Activated T-cell treated with anti-CD3 and anti-CD28 coated beads, Interleukin-2, amount 50 U/mL, for 72 hours (primary cell): ENCODE measurements around the gene DNAH8. TPM values are rescaled to one million over a fixed set of nuclear protein-coding genes. Genes with fewer than 3 reads are reported as not detected.

Source experiments
- ATAC-seq, 2 donors: fragments of 150-1000 bp; cut with Tn5 transposase; replicated peaks in 1 of 2; 2 replicates each; pipeline ENCODE4 v1.10.0; 2021; ENCODE audit warnings: moderate library complexity in 2 of 2, mild to moderate bottlenecking in 1 of 2
- DNase-seq, 2 donors: peaks; one replicate each; pipeline ENCODE4 v3.0.0; 2021 to 2022; ENCODE audit warnings: mixed read lengths in 1 of 2
- H3K27ac Mint-ChIP-seq: one replicate; pipeline ENCODE4 v1.8.0; 2022; ENCODE audit warnings: mild to moderate bottlenecking, moderate library complexity, mixed read lengths
- H3K27me3 Mint-ChIP-seq: one replicate; pipeline ENCODE4 v1.8.0; 2022; ENCODE audit warnings: low read depth, mixed read lengths
- H3K36me3 Mint-ChIP-seq, 2 donors: one replicate each; pipeline ENCODE4 v1.8.0; 2022; ENCODE audit warnings: mixed read lengths in 2 of 2, mild to moderate bottlenecking in 1 of 2; ENCODE audit not compliant: insufficient read depth in 2 of 2
- H3K4me1 Mint-ChIP-seq: one replicate; pipeline ENCODE4 v1.8.0; 2022; ENCODE audit warnings: low read depth, mixed read lengths
- H3K4me3 Mint-ChIP-seq, 2 donors: one replicate each; pipeline ENCODE4 v1.8.0; 2022; ENCODE audit warnings: mild to moderate bottlenecking in 2 of 2, mixed read lengths in 2 of 2, moderate library complexity in 2 of 2
- H3K9me3 Mint-ChIP-seq, 2 donors: one replicate each; pipeline ENCODE4 v1.8.0; 2022; ENCODE audit warnings: mixed read lengths in 2 of 2
- total RNA-seq, 2 donors: library from RNA; stranded (reverse); gene quantifications; one replicate each; pipeline ENCODE4 v1.2.3, GENCODE V29; 2022

Gene DNAH8
- total RNA-seq, 2 donors from 2014 or later, result 0.02 to 0.41 TPM

- Mint-ChIP-seq H3K9me3 (no peaks in the 10 kb centered on the region), H3K4me1 (peaks cover under 1% of the 10 kb centered on the region), H3K27ac (no peak overlapping the region), H3K36me3 (no peaks in the 10 kb centered on the region), H3K27me3 (peaks cover 16% of the 10 kb centered on the region), H3K4me3 (no peak overlapping the region)
- DNase-seq (no peak), ATAC-seq (no peak)
Measured at GRCh38 chr6:39021041-39021440, 305.9 kb downstream of the DNAH8 start.

DNA sequence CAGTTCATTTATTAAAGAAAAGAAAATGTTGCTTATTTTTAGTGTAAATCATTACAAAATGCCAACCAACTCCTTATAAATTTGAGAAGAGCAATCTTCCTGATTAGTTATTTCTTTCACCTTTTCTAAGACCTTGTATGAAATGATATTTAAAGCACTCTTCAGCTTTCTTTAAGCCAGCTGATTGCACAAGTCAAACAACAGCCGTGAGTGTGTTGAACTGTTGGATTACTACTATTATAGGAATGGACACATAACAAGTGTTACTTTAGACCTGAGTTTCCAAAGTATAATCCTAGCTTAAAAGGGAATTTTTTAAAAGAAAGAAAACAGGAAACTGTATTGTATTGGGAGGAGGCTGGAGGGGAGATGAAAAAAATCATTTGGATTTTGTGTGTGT lies 306.7 kb downstream of the DNAH8 start:
- peaks cover 7% of the 10 kb centered on the region for H3K4me1 Mint-ChIP-seq
- H3K9me3 Mint-ChIP-seq, result no peaks in the 10 kb centered on the region
- H3K36me3 Mint-ChIP-seq, result no peaks in the 10 kb centered on the region
- no peak overlapping the region for H3K4me3 Mint-ChIP-seq
- ATAC-seq, result no peak
- DNase-seq, result no peak
- no peak overlapping the region for H3K27ac Mint-ChIP-seq
- peaks cover 23% of the 10 kb centered on the region for H3K27me3 Mint-ChIP-seq

- peaks cover 12% of the 10 kb centered on the region for H3K4me1 Mint-ChIP-seq
- no peak overlapping the region for H3K4me3 Mint-ChIP-seq
- no peaks in the 10 kb centered on the region for H3K9me3 Mint-ChIP-seq
- peaks cover 56% of the 10 kb centered on the region for H3K27me3 Mint-ChIP-seq
- ATAC-seq (peak in 1 of 2 donors; percentile 62), DNase-seq (no peak)
- H3K36me3 Mint-ChIP-seq, result no peaks in the 10 kb centered on the region
- H3K27ac Mint-ChIP-seq, result no peak overlapping the region
Measured at GRCh38 chr6:39026175-39026574, 311.1 kb downstream of the DNAH8 start.

DNA sequence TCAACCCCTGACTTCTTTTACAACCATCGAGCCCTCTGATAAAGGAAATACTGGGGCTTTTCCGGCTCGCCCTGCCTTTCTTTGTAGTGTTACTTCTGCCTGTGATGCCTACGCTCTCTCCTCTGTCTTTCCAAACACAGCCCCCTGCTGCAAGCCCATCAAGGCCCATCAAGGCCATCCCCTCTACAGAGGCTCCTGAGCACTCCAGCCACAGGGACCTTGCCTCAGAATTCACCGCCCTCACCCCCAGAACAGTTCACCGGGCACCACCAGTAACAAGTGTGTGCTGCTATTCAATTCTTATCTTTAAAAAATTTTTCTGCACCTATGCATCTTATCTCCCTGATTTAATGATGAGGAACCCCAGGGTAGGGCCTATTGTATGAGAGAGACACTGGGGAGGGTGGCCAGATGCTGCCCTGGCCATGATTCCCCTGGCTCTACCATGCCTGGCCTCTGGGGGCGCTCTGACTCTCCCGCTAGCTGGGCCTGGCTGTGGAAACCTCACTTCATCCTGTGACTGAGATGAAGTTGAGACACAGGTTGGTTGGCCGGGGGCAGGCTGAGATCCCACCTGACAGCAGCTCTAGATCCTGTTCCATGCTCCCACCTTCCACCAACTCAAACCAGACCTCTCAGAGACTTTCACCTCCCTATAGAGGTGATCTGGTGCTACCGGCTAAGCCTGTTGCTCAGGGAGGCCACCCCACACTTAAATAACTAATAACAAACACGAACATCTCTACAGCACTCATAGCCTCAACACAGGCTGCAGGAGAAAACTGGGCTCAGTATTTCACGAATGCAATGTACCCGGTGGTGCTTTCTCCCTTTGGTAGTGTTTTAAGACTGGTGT lies 314.3 kb downstream of the DNAH8 start:
- Mint-ChIP-seq H3K27me3 (peaks cover 65% of the 10 kb centered on the region), H3K4me3 (no peak overlapping the region), H3K36me3 (no peaks in the 10 kb centered on the region), H3K27ac (no peak overlapping the region), H3K4me1 (peaks cover 12% of the 10 kb centered on the region), H3K9me3 (no peaks in the 10 kb centered on the region)
- ATAC-seq (peak; percentile 72 to 78), DNase-seq (peak; percentile 58 to 67)

DNA sequence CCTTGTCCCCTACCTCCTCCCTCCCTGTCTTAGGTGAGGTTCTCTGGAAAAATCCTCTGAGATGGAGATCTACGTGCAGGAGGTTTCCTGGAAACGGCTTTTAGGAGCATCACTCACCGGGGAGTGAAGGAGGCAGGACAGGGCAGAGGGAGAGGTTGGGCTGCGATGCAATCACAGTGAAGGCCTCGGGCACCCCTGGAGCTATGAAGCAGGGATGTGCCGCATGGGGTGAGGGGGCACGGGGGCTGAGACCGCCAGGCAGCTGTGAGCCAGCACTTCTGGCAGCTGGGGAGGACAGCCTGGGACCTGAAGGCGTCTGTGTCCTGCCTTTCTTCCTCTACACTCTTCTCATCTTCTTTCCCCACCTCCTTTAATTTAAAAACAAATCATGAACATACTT lies 320.6 kb downstream of the DNAH8 start:
- peaks cover 68% of the 10 kb centered on the region for H3K27me3 Mint-ChIP-seq
- H3K4me3 Mint-ChIP-seq, result no peak overlapping the region
- H3K27ac Mint-ChIP-seq, result no peak overlapping the region
- H3K9me3 Mint-ChIP-seq, result no peaks in the 10 kb centered on the region
- peaks cover 18% of the 10 kb centered on the region for H3K4me1 Mint-ChIP-seq
- DNase-seq (no peak), ATAC-seq (no peak)
- no peaks in the 10 kb centered on the region for H3K36me3 Mint-ChIP-seq

DNA sequence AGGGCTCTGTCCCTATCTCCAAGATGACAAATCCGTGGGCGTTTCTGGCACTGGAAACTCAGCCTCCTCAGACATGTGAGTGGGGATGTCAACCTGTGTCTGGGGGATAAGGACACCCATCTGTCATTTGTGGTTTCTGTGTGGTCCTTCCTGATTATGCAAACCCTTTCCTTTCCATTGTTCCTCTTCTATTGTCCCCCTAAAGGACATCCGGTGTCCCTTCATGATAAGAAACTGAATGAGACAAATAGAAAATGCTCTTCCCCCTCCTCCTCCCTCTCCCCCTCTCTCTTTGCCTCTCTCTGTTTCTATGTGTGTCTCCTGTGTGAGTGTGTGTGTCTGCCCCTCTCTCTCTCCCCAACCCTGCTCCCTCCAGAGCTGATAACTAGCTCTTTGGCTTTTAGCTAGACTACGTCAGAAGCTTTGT lies 322.0 kb downstream of the DNAH8 start:
- no peak for DNase-seq
- Mint-ChIP-seq H3K27me3 (peaks cover 68% of the 10 kb centered on the region), H3K36me3 (no peaks in the 10 kb centered on the region)

GRCh38 chr6:39037707-39038106 lies 322.6 kb downstream of the DNAH8 start:
- H3K4me3 Mint-ChIP-seq, result no peak overlapping the region
- peaks cover 68% of the 10 kb centered on the region for H3K27me3 Mint-ChIP-seq
- peaks cover 24% of the 10 kb centered on the region for H3K4me1 Mint-ChIP-seq
- H3K27ac Mint-ChIP-seq, result no peak overlapping the region
- DNase-seq (no peak), ATAC-seq (no peak)
- no peaks in the 10 kb centered on the region for H3K36me3 Mint-ChIP-seq
- peaks cover 0 to 2% of the 10 kb centered on the region in 2 donors for H3K9me3 Mint-ChIP-seq

More for the DNA sequence above, 322.0 kb downstream of the DNAH8 start:
- Mint-ChIP-seq H3K4me1 (peaks cover 24% of the 10 kb centered on the region), H3K27ac (no peak overlapping the region), H3K9me3 (peaks cover 0 to 2% of the 10 kb centered on the region in 2 donors), H3K4me3 (peak overlapping the region in 1 of 2 donors; percentile 14)
- ATAC-seq, result peak in 1 of 2 donors; percentile 33

DNA sequence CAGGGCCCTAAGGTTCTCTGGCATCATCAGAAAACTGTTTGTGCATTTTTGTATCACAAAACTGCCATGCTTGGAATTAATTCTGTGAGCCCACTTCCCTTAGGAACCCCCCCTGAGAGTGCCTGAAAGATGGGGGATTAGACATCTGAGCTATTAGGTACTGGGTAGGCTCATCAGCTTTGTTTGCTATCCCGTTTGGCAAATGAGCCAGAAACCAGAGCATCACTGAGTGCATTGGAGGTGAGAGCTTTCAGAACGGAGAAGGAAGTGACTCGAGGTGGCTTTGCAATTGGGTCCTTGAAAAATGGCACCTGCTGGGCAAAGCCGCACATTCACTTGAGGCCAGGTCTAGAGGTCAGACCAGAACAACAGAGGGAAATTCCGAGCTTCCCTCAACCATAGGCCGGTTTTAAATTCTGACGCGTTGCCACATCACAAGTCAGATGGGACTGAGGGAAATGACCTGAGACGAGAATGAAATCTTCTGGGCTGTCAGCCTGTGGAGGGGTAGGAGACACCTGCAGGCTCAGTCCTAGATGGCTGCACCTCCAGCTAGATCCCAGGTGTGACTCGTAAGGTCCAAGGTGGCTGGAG lies 325.1 kb downstream of the DNAH8 start:
- peaks cover 48% of the 10 kb centered on the region for H3K27me3 Mint-ChIP-seq
- no peak for DNase-seq
- no peak overlapping the region for H3K27ac Mint-ChIP-seq

GRCh38 chr6:39041072-39041471 lies 326.0 kb downstream of the DNAH8 start:
- Mint-ChIP-seq H3K27ac (no peak overlapping the region), H3K9me3 (peaks cover 0 to 2% of the 10 kb centered on the region in 2 donors), H3K36me3 (no peaks in the 10 kb centered on the region), H3K4me3 (no peak overlapping the region), H3K4me1 (peaks cover 21% of the 10 kb centered on the region), H3K27me3 (peaks cover 40% of the 10 kb centered on the region)
- DNase-seq (no peak), ATAC-seq (peak in 1 of 2 donors; percentile 49)

More for the DNA sequence above, 325.1 kb downstream of the DNAH8 start:
- no peak for ATAC-seq
- H3K4me1 Mint-ChIP-seq, result peaks cover 24% of the 10 kb centered on the region
- no peak overlapping the region for H3K4me3 Mint-ChIP-seq
- no peaks in the 10 kb centered on the region for H3K36me3 Mint-ChIP-seq
- peaks cover 0 to 2% of the 10 kb centered on the region in 2 donors for H3K9me3 Mint-ChIP-seq

- DNase-seq (no peak), ATAC-seq (no peak)
- Mint-ChIP-seq H3K36me3 (no peaks in the 10 kb centered on the region), H3K4me3 (no peak overlapping the region), H3K4me1 (peaks cover 6% of the 10 kb centered on the region), H3K27ac (no peak overlapping the region), H3K27me3 (peaks cover 36% of the 10 kb centered on the region), H3K9me3 (peaks cover 0 to 2% of the 10 kb centered on the region in 2 donors)
Measured at GRCh38 chr6:39043776-39044175, 328.7 kb downstream of the DNAH8 start.

GRCh38 chr6:39044181-39044580 lies 329.1 kb downstream of the DNAH8 start:
- H3K4me3 Mint-ChIP-seq, result no peak overlapping the region
- H3K9me3 Mint-ChIP-seq, result peaks cover 0 to 2% of the 10 kb centered on the region in 2 donors

DNA sequence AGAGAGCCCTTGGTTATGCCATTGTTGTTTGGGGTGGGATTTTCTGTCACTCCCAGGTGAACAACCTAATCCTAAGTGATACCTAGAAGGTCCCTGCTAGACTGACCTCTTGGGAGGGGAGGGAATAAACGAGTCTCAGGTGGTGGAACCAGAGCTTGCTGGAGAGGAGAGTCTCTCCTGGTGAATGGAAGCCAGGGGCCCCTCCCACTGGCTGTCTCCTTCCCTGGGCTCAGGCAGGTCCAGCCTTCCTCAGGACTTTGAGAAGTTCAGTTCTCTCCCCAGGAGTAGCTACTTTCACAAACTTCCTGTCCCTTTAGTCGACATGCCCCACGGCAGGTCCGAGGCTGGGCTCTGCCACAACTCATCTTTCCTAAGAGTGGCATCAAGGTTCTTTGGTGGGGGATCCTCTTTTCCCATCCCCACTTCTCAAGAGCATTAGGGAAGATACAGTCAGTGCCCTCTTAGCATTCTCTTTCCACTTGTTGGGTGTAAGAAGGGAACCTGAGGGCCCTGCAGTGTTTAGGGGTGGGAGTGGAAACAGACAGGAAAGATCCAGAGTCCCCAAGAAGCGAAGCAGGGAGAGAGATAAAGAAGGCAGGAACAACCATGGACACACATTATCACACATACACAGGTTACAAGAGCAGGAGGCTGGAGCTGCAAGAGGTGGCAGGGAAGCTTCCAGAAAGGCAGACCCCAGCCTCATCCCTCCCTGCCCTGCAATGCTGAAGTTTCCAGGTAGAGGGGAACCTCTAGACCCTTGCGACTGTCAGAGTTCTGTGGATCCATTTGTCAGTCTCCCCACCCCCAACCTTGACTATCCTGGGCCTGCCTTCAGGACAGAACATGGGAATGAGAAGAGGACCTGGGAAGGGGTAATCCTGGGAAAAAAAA lies 332.6 kb downstream of the DNAH8 start:
- ATAC-seq, result no peak
- H3K4me1 Mint-ChIP-seq, result peaks cover 32% of the 10 kb centered on the region
- H3K4me3 Mint-ChIP-seq, result peak overlapping the region; percentile 19 to 64
- no peaks in the 10 kb centered on the region for H3K9me3 Mint-ChIP-seq
- H3K27me3 Mint-ChIP-seq, result peaks cover 38% of the 10 kb centered on the region
- H3K27ac Mint-ChIP-seq, result no peak overlapping the region
- H3K36me3 Mint-ChIP-seq, result no peaks in the 10 kb centered on the region
- no peak for DNase-seq

More at GRCh38 chr6:39044181-39044580, 329.1 kb downstream of the DNAH8 start:
- H3K27me3 Mint-ChIP-seq, result peaks cover 33% of the 10 kb centered on the region
- no peaks in the 10 kb centered on the region for H3K36me3 Mint-ChIP-seq
- no peak for DNase-seq
- peaks cover 9% of the 10 kb centered on the region for H3K4me1 Mint-ChIP-seq
- no peak for ATAC-seq
- H3K27ac Mint-ChIP-seq, result no peak overlapping the region
